Stomach (tissue), 4 donors: Measurements from ENCODE around the gene EIPR1.

Source experiments
- POLR2A ChIP-seq, 4 donors: fragments of 450-650 bp; IDR thresholded peaks; one replicate each; pipeline ENCODE4 v1.6.1; 2016; ENCODE audit warnings: antibody characterized with exemption in 4 of 4, control low read depth in 2 of 4, mild to moderate bottlenecking in 1 of 4, moderate library complexity in 1 of 4
- TF ChIP-seq, protein P1 (sequence below), 7 experiments: fragments of 450-650 bp in 4 of 7; fragments of 200-600 bp in 3 of 7; sonication (generic) in 3 of 7; IDR thresholded peaks; one replicate each; pipeline ENCODE4 v1.5.1; 2016 to 2019; ENCODE audit warnings: antibody characterized with exemption in 7 of 7, control low read depth in 2 of 7, mild to moderate bottlenecking in 1 of 7

DNA sequence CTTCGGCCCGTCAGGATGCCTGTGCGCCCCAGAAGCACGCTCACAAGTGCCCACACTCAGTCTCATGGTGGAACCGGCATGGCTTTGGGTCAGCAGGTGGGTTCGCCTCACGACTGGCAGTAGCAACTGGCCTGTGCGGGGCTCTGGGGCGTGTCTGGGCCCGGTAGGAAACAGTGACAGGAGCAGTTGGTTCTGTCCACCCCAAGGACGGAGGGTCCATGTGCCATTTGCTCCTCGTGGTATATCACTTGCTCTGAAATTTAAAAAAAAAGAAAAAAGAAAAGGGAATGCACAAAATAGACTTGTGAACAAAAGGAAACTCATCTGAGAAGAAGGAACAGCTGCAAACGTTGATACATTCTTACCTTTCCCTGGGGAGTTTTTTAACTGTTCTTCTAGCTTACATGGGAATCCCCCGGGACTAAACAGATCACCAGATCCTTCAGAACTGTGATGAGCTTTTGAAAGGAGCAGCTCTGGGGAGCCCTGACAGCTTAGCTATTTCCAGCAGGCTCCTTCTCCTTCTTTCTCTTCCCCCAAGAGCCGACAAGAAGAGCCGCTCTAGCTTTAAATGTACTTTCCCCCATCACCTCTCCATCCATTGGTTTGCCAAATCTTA, 44.7 kb upstream of the EIPR1 start:
- TF ChIP-seq, protein P1, sequence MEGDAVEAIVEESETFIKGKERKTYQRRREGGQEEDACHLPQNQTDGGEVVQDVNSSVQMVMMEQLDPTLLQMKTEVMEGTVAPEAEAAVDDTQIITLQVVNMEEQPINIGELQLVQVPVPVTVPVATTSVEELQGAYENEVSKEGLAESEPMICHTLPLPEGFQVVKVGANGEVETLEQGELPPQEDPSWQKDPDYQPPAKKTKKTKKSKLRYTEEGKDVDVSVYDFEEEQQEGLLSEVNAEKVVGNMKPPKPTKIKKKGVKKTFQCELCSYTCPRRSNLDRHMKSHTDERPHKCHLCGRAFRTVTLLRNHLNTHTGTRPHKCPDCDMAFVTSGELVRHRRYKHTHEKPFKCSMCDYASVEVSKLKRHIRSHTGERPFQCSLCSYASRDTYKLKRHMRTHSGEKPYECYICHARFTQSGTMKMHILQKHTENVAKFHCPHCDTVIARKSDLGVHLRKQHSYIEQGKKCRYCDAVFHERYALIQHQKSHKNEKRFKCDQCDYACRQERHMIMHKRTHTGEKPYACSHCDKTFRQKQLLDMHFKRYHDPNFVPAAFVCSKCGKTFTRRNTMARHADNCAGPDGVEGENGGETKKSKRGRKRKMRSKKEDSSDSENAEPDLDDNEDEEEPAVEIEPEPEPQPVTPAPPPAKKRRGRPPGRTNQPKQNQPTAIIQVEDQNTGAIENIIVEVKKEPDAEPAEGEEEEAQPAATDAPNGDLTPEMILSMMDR (IDR thresholded peaks at IDR 0.05) = no peak
- TF ChIP-seq POLR2A (IDR thresholded peaks at IDR 0.05) = no peak
